NCI-H146 (cell line): ENCODE data around the gene LRFN4.

Source experiments
- DNase-seq: peaks from one replicate; lab custom pipeline; 2025; lab: John Stamatoyannopoulos, UW

The LRFN4 gene

GRCh38 chr11:66870616-66871520 is 14.0 kb downstream of the LRFN4 start:
- no peak for DNase-seq

- DNase-seq: no peak
Observed at GRCh38 chr11:66871521-66871901, 14.6 kb downstream of the LRFN4 start.

GRCh38 chr11:66874232-66874631 is 17.4 kb downstream of the LRFN4 start:
- DNase-seq: no peak

GRCh38 chr11:66875378-66875777 is 18.5 kb downstream of the LRFN4 start:
- no peak for DNase-seq

- no peak for DNase-seq
Observed at GRCh38 chr11:66877588-66878385, 20.9 kb downstream of the LRFN4 start.

- no peak for DNase-seq
Observed at GRCh38 chr11:66878474-66878873, 21.6 kb downstream of the LRFN4 start.

- no peak for DNase-seq
Observed at GRCh38 chr11:66879000-66879399, 22.1 kb downstream of the LRFN4 start.

- no peak for DNase-seq
Observed at GRCh38 chr11:66879583-66879982, 22.7 kb downstream of the LRFN4 start.

GRCh38 chr11:66879999-66880398 is 23.1 kb downstream of the LRFN4 start:
- DNase-seq: no peak

- peak; percentile 73 for DNase-seq
Observed at GRCh38 chr11:66880496-66881450, 23.9 kb downstream of the LRFN4 start.

- DNase-seq: no peak
Observed at GRCh38 chr11:66881451-66881835, 24.6 kb downstream of the LRFN4 start.

GRCh38 chr11:66881927-66882452 is 25.1 kb downstream of the LRFN4 start:
- no peak for DNase-seq

- DNase-seq: peak; percentile 79
Observed at GRCh38 chr11:66882561-66883015, 25.7 kb downstream of the LRFN4 start.

GRCh38 chr11:66883016-66883965 is 26.4 kb downstream of the LRFN4 start:
- peak; percentile 79 for DNase-seq

GRCh38 chr11:66884443-66884842 is 27.6 kb downstream of the LRFN4 start:
- no peak for DNase-seq

GRCh38 chr11:66885469-66885868 is 28.6 kb downstream of the LRFN4 start:
- no peak for DNase-seq

GRCh38 chr11:66885950-66886440 is 29.1 kb downstream of the LRFN4 start:
- no peak for DNase-seq

GRCh38 chr11:66886671-66887221 is 29.9 kb downstream of the LRFN4 start:
- no peak for DNase-seq

- no peak for DNase-seq
Observed at GRCh38 chr11:66887526-66887925, 30.7 kb downstream of the LRFN4 start.

- peak; percentile 71 for DNase-seq
Observed at GRCh38 chr11:66888282-66888681, 31.4 kb downstream of the LRFN4 start.
